Measurements from ENCODE around the gene AGAP3.

Gene AGAP3

GRCh38 chr7:151114151-151115090 is 28.1 kb downstream of the AGAP3 start:
- CTCF ChIA-PET, result interaction anchor here (6.0 kb wide), 1 partner anchor 9 kb away, joined by 49 read pairs; no protein-coding TSS in a partner anchor
- no peak for DNase-seq (ENCODE audit: extremely low spot score)
- POLR2A ChIA-PET, result no interaction called here
- TF ChIP-seq CTCF (IDR thresholded peaks at IDR 0.05; ENCODE audit: control extremely low read depth, extremely low read depth, low read depth, missing control alignments), result no peak

GRCh38 chr7:151115121-151115835 is 29.0 kb downstream of the AGAP3 start:
- CTCF ChIA-PET, result interaction anchor here (6.0 kb wide), 1 partner anchor 9 kb away, joined by 49 read pairs; no protein-coding TSS in a partner anchor
- POLR2A ChIA-PET, result no interaction called here
- DNase-seq (ENCODE audit: extremely low spot score), result no peak
- no peak for TF ChIP-seq CTCF (IDR thresholded peaks at IDR 0.05; ENCODE audit: control extremely low read depth, extremely low read depth, low read depth, missing control alignments)

GRCh38 chr7:151115836-151116418 is 29.7 kb downstream of the AGAP3 start:
- DNase-seq (ENCODE audit: extremely low spot score), result no peak
- ChIA-PET POLR2A (no interaction called here), CTCF (interaction anchor here (6.0 kb wide), 1 partner anchor 8 kb away, joined by 49 read pairs; no protein-coding TSS in a partner anchor)
- TF ChIP-seq CTCF (IDR thresholded peaks at IDR 0.05; ENCODE audit: control extremely low read depth, extremely low read depth, low read depth, missing control alignments), result no peak

- DNase-seq (ENCODE audit: extremely low spot score), result no peak
- CTCF ChIA-PET, result interaction anchor here (1.2 to 1.5 kb wide), 2 partner anchors 8 to 53 kb away, joined by 3 to 6 read pairs; no protein-coding TSS in a partner anchor
- POLR2A ChIA-PET, result no interaction called here
- TF ChIP-seq CTCF (IDR thresholded peaks at IDR 0.05; ENCODE audit: control extremely low read depth, extremely low read depth, low read depth, missing control alignments), result no peak
Measured at GRCh38 chr7:151116603-151117440, 30.5 kb downstream of the AGAP3 start.

- no peak for DNase-seq (ENCODE audit: extremely low spot score)
- ChIA-PET CTCF (interaction anchor here (1.2 to 1.5 kb wide), 2 partner anchors 9 to 52 kb away, joined by 3 to 6 read pairs; no protein-coding TSS in a partner anchor), POLR2A (no interaction called here)
- TF ChIP-seq CTCF (IDR thresholded peaks at IDR 0.05; ENCODE audit: control extremely low read depth, extremely low read depth, low read depth, missing control alignments), result no peak
Measured at GRCh38 chr7:151117565-151117964, 31.3 kb downstream of the AGAP3 start.

Measured in GM10248 (cell line).